Activated CD4-positive, alpha-beta memory T cell treated with anti-CD3 and anti-CD28 coated beads, Interleukin-2, amount 10 ng/mL, durations not matched to agents 7 days and 5 days (primary cell): Measurements from ENCODE around the gene NDUFA11. TPM values are rescaled to one million over a fixed set of nuclear protein-coding genes. Genes with fewer than 3 reads are reported as not detected.
"Not testable (repeated sequence)": the region's sequence is repeated elsewhere in the genome, so short reads cannot be mapped to it uniquely, and the experiment has no call there.

ENCODE experiments used
- CTCF ChIA-PET: fragments of 350-600 bp; sonication (Branson Sonifier 250); formaldehyde crosslinking; loops from one replicate; lab custom pipeline; 2021; ENCODE audit warnings: antibody characterized with exemption, inconsistent platforms; lab: Charles Lee
- POLR2A ChIA-PET: fragments of 350-600 bp; sonication (Branson Sonifier 250); formaldehyde crosslinking; loops from one replicate; lab custom pipeline; 2021; ENCODE audit warnings: antibody characterized with exemption; lab: Charles Lee
- DNase-seq: peaks from one replicate; pipeline ENCODE4 v3.0.0-alpha.2; 2020
- H3K27ac Mint-ChIP-seq: one replicate; pipeline ENCODE4 v1.8.0; 2021; ENCODE audit warnings: mild to moderate bottlenecking, mixed read lengths
- H3K27me3 Mint-ChIP-seq: one replicate; pipeline ENCODE4 v1.8.0; 2021; ENCODE audit warnings: mixed read lengths
- H3K36me3 Mint-ChIP-seq: one replicate; pipeline ENCODE4 v1.8.0; 2021; ENCODE audit warnings: low read depth, mixed read lengths
- H3K4me1 Mint-ChIP-seq: one replicate; pipeline ENCODE4 v1.8.0; 2021; ENCODE audit warnings: mixed read lengths
- H3K4me3 Mint-ChIP-seq: one replicate; pipeline ENCODE4 v1.8.0; 2021; ENCODE audit warnings: mild to moderate bottlenecking, mixed read lengths
- H3K9me3 Mint-ChIP-seq: one replicate; pipeline ENCODE4 v1.8.0; 2021; ENCODE audit warnings: mixed read lengths
- total RNA-seq, 2 experiments: library from RNA; stranded (reverse); gene quantifications; one replicate each; pipeline ENCODE4 v1.2.3, GENCODE V29; 2021

NDUFA11 gene
- total RNA-seq, 2 experiments from 2014 or later: 217 to 220 TPM

GRCh38 chr19:5867201-5868136 is 36.1 kb downstream of the NDUFA11 start:
- POLR2A ChIA-PET: no interaction called here
- Mint-ChIP-seq H3K27ac (no peak overlapping the region), H3K9me3 (no peaks in the 10 kb centered on the region), H3K27me3 (no peaks in the 10 kb centered on the region), H3K4me3 (no peak overlapping the region), H3K36me3 (no peaks in the 10 kb centered on the region), H3K4me1 (no peaks in the 10 kb centered on the region)
- CTCF ChIA-PET: no interaction called here
- DNase-seq: no peak

- H3K27ac Mint-ChIP-seq: no peak overlapping the region
- POLR2A ChIA-PET: no interaction called here
- no peaks in the 10 kb centered on the region for H3K36me3 Mint-ChIP-seq
- no peaks in the 10 kb centered on the region for H3K9me3 Mint-ChIP-seq
- no peak for DNase-seq
- no peak overlapping the region for H3K4me3 Mint-ChIP-seq
- CTCF ChIA-PET: no interaction called here
- no peaks in the 10 kb centered on the region for H3K4me1 Mint-ChIP-seq
- no peaks in the 10 kb centered on the region for H3K27me3 Mint-ChIP-seq
Observed at GRCh38 chr19:5865772-5866171, 37.8 kb downstream of the NDUFA11 start.

- no peaks in the 10 kb centered on the region for H3K9me3 Mint-ChIP-seq
- H3K4me3 Mint-ChIP-seq: no peak overlapping the region
- ChIA-PET POLR2A (no interaction called here), CTCF (no interaction called here)
- H3K27me3 Mint-ChIP-seq: no peaks in the 10 kb centered on the region
- no peak overlapping the region for H3K27ac Mint-ChIP-seq
- no peaks in the 10 kb centered on the region for H3K36me3 Mint-ChIP-seq
- H3K4me1 Mint-ChIP-seq: no peaks in the 10 kb centered on the region
- DNase-seq: no peak
Observed at GRCh38 chr19:5864725-5865486, 38.7 kb downstream of the NDUFA11 start.

GRCh38 chr19:5864013-5864720 is 39.4 kb downstream of the NDUFA11 start:
- H3K27me3 Mint-ChIP-seq: no peaks in the 10 kb centered on the region
- no peak for DNase-seq
- no peak overlapping the region for H3K4me3 Mint-ChIP-seq
- no peaks in the 10 kb centered on the region for H3K4me1 Mint-ChIP-seq
- no peak overlapping the region for H3K27ac Mint-ChIP-seq
- POLR2A ChIA-PET: no interaction called here
- H3K9me3 Mint-ChIP-seq: no peaks in the 10 kb centered on the region
- CTCF ChIA-PET: no interaction called here
- H3K36me3 Mint-ChIP-seq: no peaks in the 10 kb centered on the region

GRCh38 chr19:5863030-5863665 is 40.4 kb downstream of the NDUFA11 start:
- POLR2A ChIA-PET: no interaction called here
- DNase-seq: no peak
- H3K27ac Mint-ChIP-seq: no peak overlapping the region
- CTCF ChIA-PET: no interaction called here
- no peaks in the 10 kb centered on the region for H3K36me3 Mint-ChIP-seq
- H3K4me3 Mint-ChIP-seq: no peak overlapping the region
- H3K4me1 Mint-ChIP-seq: no peaks in the 10 kb centered on the region
- H3K27me3 Mint-ChIP-seq: no peaks in the 10 kb centered on the region
- no peaks in the 10 kb centered on the region for H3K9me3 Mint-ChIP-seq

GRCh38 chr19:5857203-5858081 is 46.1 kb downstream of the NDUFA11 start:
- Mint-ChIP-seq H3K9me3 (no peaks in the 10 kb centered on the region), H3K36me3 (no peaks in the 10 kb centered on the region), H3K27me3 (no peaks in the 10 kb centered on the region), H3K4me3 (no peak overlapping the region), H3K27ac (no peak overlapping the region), H3K4me1 (no peaks in the 10 kb centered on the region)
- ChIA-PET CTCF (no interaction called here), POLR2A (no interaction called here)
- no peak for DNase-seq

GRCh38 chr19:5855151-5855550 is 48.4 kb downstream of the NDUFA11 start:
- not testable (repeated sequence) for H3K4me3 Mint-ChIP-seq, H3K27ac Mint-ChIP-seq

GRCh38 chr19:5854121-5854520 is 49.5 kb downstream of the NDUFA11 start:
- H3K9me3 Mint-ChIP-seq, DNase-seq, CTCF ChIA-PET, H3K27ac Mint-ChIP-seq, H3K4me3 Mint-ChIP-seq, H3K36me3 Mint-ChIP-seq, POLR2A ChIA-PET, H3K4me1 Mint-ChIP-seq, H3K27me3 Mint-ChIP-seq: not testable (repeated sequence)

More at GRCh38 chr19:5855151-5855550, 48.4 kb downstream of the NDUFA11 start:
- POLR2A ChIA-PET, CTCF ChIA-PET, H3K9me3 Mint-ChIP-seq, H3K36me3 Mint-ChIP-seq, H3K27me3 Mint-ChIP-seq, DNase-seq, H3K4me1 Mint-ChIP-seq: not testable (repeated sequence)

- ChIA-PET POLR2A (no interaction called here), CTCF (no interaction called here)
- H3K27me3 Mint-ChIP-seq: peaks cover 4% of the 10 kb centered on the region
- H3K9me3 Mint-ChIP-seq: no peaks in the 10 kb centered on the region
- no peaks in the 10 kb centered on the region for H3K36me3 Mint-ChIP-seq
- H3K4me1 Mint-ChIP-seq: no peaks in the 10 kb centered on the region
- H3K4me3 Mint-ChIP-seq: no peak within 1 kb of the TSS
- DNase-seq: no peak
- no peak within 1 kb of the TSS for H3K27ac Mint-ChIP-seq
Observed at GRCh38 chr19:5851302-5851701, 52.3 kb downstream of the NDUFA11 start, which contains the start of gene FUT3. TSS of gene FUT3 (minus strand) at chr19:5851449.

- Mint-ChIP-seq H3K9me3 (no peaks in the 10 kb centered on the region), H3K4me3 (no peak overlapping the region), H3K36me3 (no peaks in the 10 kb centered on the region), H3K27ac (no peak overlapping the region), H3K4me1 (no peaks in the 10 kb centered on the region), H3K27me3 (peaks cover 4% of the 10 kb centered on the region)
- DNase-seq: no peak
- ChIA-PET POLR2A (no interaction called here), CTCF (no interaction called here)
Observed at GRCh38 chr19:5850743-5851293, 52.8 kb downstream of the NDUFA11 start.

- Mint-ChIP-seq H3K27ac (no peak overlapping the region), H3K9me3 (no peaks in the 10 kb centered on the region), H3K4me3 (no peak overlapping the region), H3K36me3 (no peaks in the 10 kb centered on the region), H3K4me1 (no peaks in the 10 kb centered on the region), H3K27me3 (peaks cover 4% of the 10 kb centered on the region)
- POLR2A ChIA-PET: no interaction called here
- CTCF ChIA-PET: no interaction called here
- no peak for DNase-seq
Observed at GRCh38 chr19:5850189-5850588, 53.4 kb downstream of the NDUFA11 start.

GRCh38 chr19:5848621-5849020 is 55.0 kb downstream of the NDUFA11 start:
- H3K9me3 Mint-ChIP-seq, POLR2A ChIA-PET, DNase-seq, H3K4me3 Mint-ChIP-seq, H3K27ac Mint-ChIP-seq, CTCF ChIA-PET, H3K36me3 Mint-ChIP-seq, H3K4me1 Mint-ChIP-seq, H3K27me3 Mint-ChIP-seq: not testable (repeated sequence)
